IMR-90 (cell line): ENCODE measurements around the gene PLOD1. TPM values are rescaled to one million over a fixed set of nuclear protein-coding genes. Genes with fewer than 3 reads are reported as not detected.
"Not testable (repeated sequence)": the region's sequence is repeated elsewhere in the genome, so short reads cannot be mapped to it uniquely, and the experiment has no call there.

Experiments used
- ATAC-seq: fragments of 200-7000 bp; cut with Tn5 transposase; 2 replicates; pipeline ENCODE4 v1.9.1; 2020; ENCODE audit warnings: low read depth, mild to moderate bottlenecking, moderate library complexity
- BruUV-seq: library from RNA; stranded (reverse); fragments of 400-500 nt; replicated peaks from 2 replicates; lab custom pipeline; 2021; lab: Mats Ljungman, UMichigan
- CTCF ChIA-PET: fragments of 300-600 bp; formaldehyde crosslinking; extraction: SDS; loops from one replicate; lab custom pipeline; 2021; ENCODE audit warnings: antibody characterized with exemption; lab: Yijun Ruan, JAX
- POLR2A ChIA-PET: fragments of 300-600 bp; sonication (Branson Sonifier 250); formaldehyde crosslinking; loops from one replicate; lab custom pipeline; 2022; ENCODE audit warnings: antibody characterized with exemption; ENCODE audit not compliant: unreplicated experiment; lab: Charles Lee
- DNase-seq: peaks from one replicate; pipeline ENCODE4 v3.0.0; 2013
- H2AFZ ChIP-seq: replicated peaks from 2 replicates; pipeline ENCODE3; 2013; ENCODE audit warnings: low read length, mild to moderate bottlenecking; ENCODE audit not compliant: poor library complexity
- H2AK5ac ChIP-seq: 2 replicates; pipeline ENCODE4 v1.6.1; 2013; ENCODE audit warnings: low read depth, low read length, inconsistent platforms
- H2AK9ac ChIP-seq: replicated peaks from 2 replicates; pipeline ENCODE3; 2013; ENCODE audit warnings: mild to moderate bottlenecking, low read depth, low read length, moderate library complexity; ENCODE audit not compliant: poor library complexity
- H2BK120ac ChIP-seq: 2 replicates; pipeline ENCODE4 v1.6.1; 2013; ENCODE audit warnings: low read depth, low read length, inconsistent platforms
- H2BK15ac ChIP-seq: 3 replicates; pipeline ENCODE4 v1.6.1; 2013; ENCODE audit warnings: low read depth, low read length, inconsistent platforms
- H2BK20ac ChIP-seq: 2 replicates; pipeline ENCODE4 v1.6.1; 2013; ENCODE audit warnings: low read depth, mild to moderate bottlenecking, inconsistent platforms, low read length, moderate library complexity
- H2BK5ac ChIP-seq: 2 replicates; pipeline ENCODE4 v1.6.1; 2013; ENCODE audit warnings: mild to moderate bottlenecking, low read depth, low read length, inconsistent platforms; ENCODE audit not compliant: poor library complexity, severe bottlenecking
- H3K14ac ChIP-seq: replicated peaks from 2 replicates; pipeline ENCODE4 v1.6.1; 2013; ENCODE audit warnings: low read depth, low read length, inconsistent platforms
- H3K18ac ChIP-seq: 2 replicates; pipeline ENCODE4 v1.6.1; 2013; ENCODE audit warnings: low read depth, low read length, control low read depth
- H3K23ac ChIP-seq: 2 replicates; pipeline ENCODE4 v1.6.1; 2013; ENCODE audit warnings: low read depth, low read length, inconsistent platforms
- H3K27ac ChIP-seq: 2 replicates; pipeline ENCODE4 v1.5.1; 2013; ENCODE audit warnings: mild to moderate bottlenecking, control low read depth, low read length; ENCODE audit not compliant: insufficient read depth
- H3K27me3 ChIP-seq: 2 replicates; pipeline ENCODE4 v1.6.1; 2013; ENCODE audit warnings: low read length; ENCODE audit not compliant: control insufficient read depth, insufficient read depth
- H3K36me3 ChIP-seq: 2 replicates; pipeline ENCODE4 v1.6.1; 2013; ENCODE audit warnings: low read length, mixed read lengths; ENCODE audit not compliant: control insufficient read depth, insufficient read depth
- H3K4ac ChIP-seq: 2 replicates; pipeline ENCODE4 v1.6.1; 2013; ENCODE audit warnings: low read depth, low read length, inconsistent platforms
- H3K4me1 ChIP-seq: 2 replicates; pipeline ENCODE4 v1.6.1; 2013; ENCODE audit warnings: low read length, mixed read lengths; ENCODE audit not compliant: control insufficient read depth, insufficient read depth
- H3K4me2 ChIP-seq: 2 replicates; pipeline ENCODE4 v1.6.1; 2013; ENCODE audit warnings: low read depth, mild to moderate bottlenecking, control low read depth, low read length, moderate library complexity
- H3K4me3 ChIP-seq: 2 replicates; pipeline ENCODE4 v1.5.1; 2013; ENCODE audit warnings: low read depth, mild to moderate bottlenecking, control low read depth, low read length, moderate library complexity; ENCODE audit not compliant: insufficient read depth
- H3K56ac ChIP-seq: 2 replicates; pipeline ENCODE4 v1.6.1; 2013; ENCODE audit warnings: low read length, inconsistent platforms; ENCODE audit not compliant: insufficient read depth; ENCODE audit errors: extremely low read depth
- H3K79me1 ChIP-seq, 2 experiments: 2 replicates each; pipeline ENCODE4 v1.6.1; 2013; ENCODE audit warnings: low read length in 2 of 2, inconsistent platforms in 1 of 2, low read depth in 1 of 2
- H3K9ac ChIP-seq: 2 replicates; pipeline ENCODE4 v1.6.1; 2013; ENCODE audit warnings: low read depth, low read length, control low read depth
- H3K9me1 ChIP-seq: 2 replicates; pipeline ENCODE4 v1.6.1; 2013; ENCODE audit warnings: low read length, inconsistent platforms; ENCODE audit not compliant: insufficient read depth
- H3K9me3 ChIP-seq: 2 replicates; pipeline ENCODE4 v1.6.1; 2013; ENCODE audit warnings: low read length; ENCODE audit not compliant: control insufficient read depth, insufficient read depth
- H4K20me1 ChIP-seq: 2 replicates; pipeline ENCODE4 v1.6.1; 2013; ENCODE audit warnings: low read length, inconsistent platforms; ENCODE audit not compliant: insufficient read depth
- H4K5ac ChIP-seq: 2 replicates; pipeline ENCODE4 v1.6.1; 2013; ENCODE audit warnings: mild to moderate bottlenecking, low read depth, low read length, control low read depth
- H4K8ac ChIP-seq, 2 experiments: 2 replicates each; pipeline ENCODE4 v1.6.1; 2013; ENCODE audit warnings: low read depth in 2 of 2, low read length in 2 of 2, control low read depth in 1 of 2, inconsistent platforms in 1 of 2
- H4K91ac ChIP-seq: 2 replicates; pipeline ENCODE4 v1.6.1; 2013; ENCODE audit warnings: low read depth, low read length, inconsistent platforms; ENCODE audit not compliant: insufficient read depth
- WGBS, 2 experiments: methylation state at CpG; one replicate each; pipeline versions ENCODE4 v1.1.5 to v1.1.7; 2013; ENCODE audit warnings: missing lambda C conversion rate in 2 of 2; ENCODE audit not compliant: insufficient read length in 1 of 2; ENCODE audit errors: extremely low coverage in 2 of 2; 5-methylcytosine and 5-hydroxymethylcytosine counted together
- dilution Hi-C: fragments of 300-500 bp; cut with HindIII; formaldehyde crosslinking; loops from one replicate; pipeline ENCODE4 v1.14.3; 2018; ENCODE audit warnings: low sequenced_read_pairs; ENCODE audit not compliant: unreplicated experiment
- in situ Hi-C: fragments of 300-500 bp; cut with MboI; formaldehyde crosslinking; loops from 3 replicates; pipeline ENCODE4 v1.14.3; 2019; ENCODE audit warnings: low sequenced_read_pairs, inconsistent platforms, mixed read lengths
- intact Hi-C: fragments of 100-400 bp; cut with micrococcal nuclease; formaldehyde crosslinking; loops from 2 replicates; pipeline ENCODE4 v1.10.0; 2022
- polyA plus RNA-seq, 3 experiments: library from polyadenylated mRNA; depleted of rRNA; stranded (reverse); fragments of >200 nt; gene quantifications; 2 replicates each; pipeline ENCODE4 v1.2.3, GENCODE V29; 2012; ENCODE audit warnings: low replicate concordance in 1 of 3
- total RNA-seq: library from RNA; depleted of rRNA; stranded (reverse); fragments of >200 nt; gene quantifications from 2 replicates; pipeline ENCODE4 v1.2.3, GENCODE V29; 2012

Gene PLOD1
- total and polyA plus RNA-seq, 2 of the 4 experiments (the other 2 are of a cell fraction): 283 to 609 TPM

DNA sequence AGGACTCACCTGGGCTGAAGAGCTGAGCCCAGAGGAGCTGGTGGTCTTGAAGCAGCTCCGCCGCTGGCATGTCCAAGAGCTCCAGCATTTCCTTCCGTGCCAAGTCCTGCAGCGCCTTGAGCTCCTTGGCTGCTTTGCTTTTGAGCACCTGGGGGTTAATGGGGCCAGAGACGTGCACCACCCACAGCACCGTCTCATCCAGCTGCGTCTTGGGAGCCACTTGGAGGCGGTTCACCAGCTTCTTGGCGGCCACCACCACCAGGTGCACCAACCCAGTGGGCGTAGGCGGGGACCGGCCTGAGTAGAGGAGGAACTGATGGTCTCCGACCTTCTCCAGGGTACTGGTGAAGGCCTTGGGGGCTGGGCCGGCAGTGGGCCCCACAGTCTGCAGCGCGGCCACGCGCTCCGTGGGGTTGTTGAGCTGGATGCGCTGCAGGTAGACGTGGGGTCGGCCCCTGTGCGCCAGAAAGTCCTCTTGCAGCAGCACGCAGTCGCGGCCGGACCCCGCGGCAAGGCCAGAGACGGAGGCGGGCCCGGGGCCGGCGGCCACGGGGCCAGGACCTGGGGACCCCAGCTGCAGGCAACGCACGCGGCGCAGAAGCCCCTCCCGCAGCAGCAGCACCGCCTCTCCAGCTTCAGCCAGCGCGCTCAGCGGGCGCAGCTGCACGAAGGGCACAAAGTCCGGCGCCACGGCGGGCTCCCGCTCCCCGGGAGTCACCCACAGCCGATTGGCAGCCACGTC is 9.2 kb upstream of the PLOD1 start:
- POLR2A ChIA-PET: interaction anchor here (1.4 kb wide), 1 partner anchor 17 kb away, joined by 6 read pairs; no protein-coding TSS in a partner anchor

More for the DNA sequence above, 9.2 kb upstream of the PLOD1 start:
- H3K14ac ChIP-seq, H2AK9ac ChIP-seq, DNase-seq, dilution Hi-C loops, ATAC-seq, H3K56ac ChIP-seq, H2BK20ac ChIP-seq, H3K9me3 ChIP-seq, H3K4ac ChIP-seq, H3K9me1 ChIP-seq, H4K91ac ChIP-seq, H2BK120ac ChIP-seq, H2BK15ac ChIP-seq, H4K8ac ChIP-seq, H2AK5ac ChIP-seq, CTCF ChIA-PET, H4K5ac ChIP-seq, intact Hi-C loops, H3K27me3 ChIP-seq, H2BK5ac ChIP-seq, H3K18ac ChIP-seq, BruUV-seq, H3K27ac ChIP-seq, in situ Hi-C loops, H2AFZ ChIP-seq, H3K9ac ChIP-seq: not testable (repeated sequence)
- H3K4me1 ChIP-seq: peaks cover 15% of the 10 kb centered on the region
- peaks cover 6 to 36% of the 10 kb centered on the region in 2 experiments for H3K79me1 ChIP-seq
- H3K4me3 ChIP-seq: peak overlapping the region; percentile 68
- H4K20me1 ChIP-seq: peaks cover 32% of the 10 kb centered on the region
- peak overlapping the region; percentile 89 for H3K4me2 ChIP-seq
- WGBS, 2 experiments: no CpG with 5 or more reads among the region's 54 CpGs
- H3K23ac ChIP-seq: peak overlapping the region; percentile 29; the same call in 1 of the 2 replicates
- H3K36me3 ChIP-seq: peaks cover 24% of the 10 kb centered on the region
